GM12878 (cell line): ENCODE data around the gene AOC3. TPM values are rescaled to one million over a fixed set of nuclear protein-coding genes. Genes with fewer than 3 reads are reported as not detected.

Experiments used
- ATAC-seq: fragments of 200-7000 bp; cut with Tn5 transposase; 3 replicates; pipeline ENCODE4 v1.9.1; 2020; ENCODE audit warnings: mild to moderate bottlenecking, moderate library complexity
- BruUV-seq: library from RNA; stranded (reverse); fragments of 400-500 nt; replicated peaks from 2 replicates; lab custom pipeline; 2021; lab: Mats Ljungman, UMichigan
- CTCF ChIA-PET: fragments of 300-600 bp; sonication (Branson Sonifier 250); formaldehyde crosslinking; extraction: SDS; loops from one replicate; lab custom pipeline; 2021; ENCODE audit warnings: inconsistent platforms; lab: Yijun Ruan, JAX
- POLR2A ChIA-PET: fragments of 350-600 bp; formaldehyde crosslinking; extraction: SDS; loops from one replicate; lab custom pipeline; 2021; ENCODE audit warnings: inconsistent platforms; lab: Charles Lee
- RAD21 ChIA-PET: fragments of 300-600 bp; sonication (Branson Sonifier 250); formaldehyde crosslinking; loops from one replicate; lab custom pipeline; 2023; ENCODE audit warnings: antibody characterized with exemption; ENCODE audit not compliant: unreplicated experiment; lab: Charles Lee
- SMC1A ChIA-PET: fragments of 300-600 bp; sonication (Branson Sonifier 250); formaldehyde crosslinking; loops from one replicate; lab custom pipeline; 2023; ENCODE audit not compliant: unreplicated experiment, uncharacterized antibody; lab: Charles Lee
- DNase-seq: peaks from one replicate; pipeline ENCODE4 v3.0.0-alpha.2; 2011; ENCODE audit warnings: low read depth, low spot score
- FAIRE-seq: peaks from 3 replicates; lab custom pipeline; 2011; peaks lifted over from hg19 to GRCh38; lab: Jason Lieb, UNC
- H2AFZ ChIP-seq: 2 replicates; pipeline ENCODE4 v1.6.0; 2011; ENCODE audit warnings: low read depth, low read length, control low read depth; ENCODE audit not compliant: control insufficient read depth
- H3K27ac ChIP-seq: 2 replicates; pipeline ENCODE4 v1.5.1; 2011; ENCODE audit warnings: control low read depth; ENCODE audit not compliant: control insufficient read depth, insufficient read depth
- H3K27me3 ChIP-seq, 2 experiments: replicated peaks in 1 of 2; 2 replicates each; pipeline versions ENCODE4 v1.6.0 to v1.6.1; 2011; ENCODE audit warnings: low read length in 1 of 2; ENCODE audit not compliant: control insufficient read depth in 2 of 2, insufficient read depth in 2 of 2
- H3K36me3 ChIP-seq, 2 experiments: 2 replicates each; pipeline ENCODE4 v1.5.1; 2011; ENCODE audit warnings: low read length in 1 of 2; ENCODE audit not compliant: control insufficient read depth in 2 of 2, insufficient read depth in 2 of 2
- H3K4me1 ChIP-seq: 2 replicates; pipeline ENCODE4 v1.6.1; 2011; ENCODE audit warnings: mild to moderate bottlenecking, low read length, moderate library complexity, mixed read lengths; ENCODE audit not compliant: control insufficient read depth, insufficient read depth
- H3K4me2 ChIP-seq: 2 replicates; pipeline ENCODE4 v1.6.0; 2011; ENCODE audit warnings: control low read depth; ENCODE audit not compliant: control insufficient read depth, insufficient read depth
- H3K4me3 ChIP-seq: fragments of 200-600 bp; sonication (generic); 2 replicates; pipeline ENCODE4 v1.5.1; 2016
- H3K79me2 ChIP-seq: 2 replicates; pipeline ENCODE4 v1.6.0; 2011; ENCODE audit warnings: low read length; ENCODE audit not compliant: control insufficient read depth, insufficient read depth
- H3K9ac ChIP-seq: 2 replicates; pipeline ENCODE4 v1.8.0; 2011; ENCODE audit warnings: low read length, control low read depth, mixed read lengths; ENCODE audit not compliant: control insufficient read depth, insufficient read depth
- H3K9me3 ChIP-seq: replicated peaks from 3 replicates; pipeline ENCODE4 v1.5.1; 2011; ENCODE audit warnings: mild to moderate bottlenecking, low read length; ENCODE audit not compliant: control insufficient read depth, insufficient read depth
- H4K20me1 ChIP-seq: 2 replicates; pipeline ENCODE4 v1.6.0; 2011; ENCODE audit not compliant: control insufficient read depth, insufficient read depth
- JUND ChIP-seq: IDR thresholded peaks from 2 replicates; pipeline ENCODE4 v1.6.1; 2012; ENCODE audit warnings: low read depth, mild to moderate bottlenecking, low read length, improper control_type of control experiment, moderate library complexity
- RAD21 ChIP-seq: IDR thresholded peaks from 2 replicates; pipeline ENCODE4 v1.6.1; 2011; ENCODE audit warnings: mild to moderate bottlenecking, low read depth, low read length, moderate library complexity; ENCODE audit not compliant: insufficient read depth
- RFX5 ChIP-seq: IDR thresholded peaks from 2 replicates; pipeline ENCODE4 v1.6.1; 2011; ENCODE audit warnings: low read depth, low read length, improper control_type of control experiment
- WGBS: methylation state at CpG from one replicate; pipeline ENCODE4 v1.1.6; 2016; ENCODE audit warnings: low lambda C conversion rate; ENCODE audit not compliant: insufficient replicate concordance, insufficient coverage; ENCODE audit errors: missing lambda C conversion rate; 5-methylcytosine and 5-hydroxymethylcytosine counted together
- in situ Hi-C: fragments of 300-500 bp; cut with MboI; formaldehyde crosslinking; loops from 9 replicates; pipeline ENCODE4 v1.14.3; 2018; ENCODE audit warnings: mixed read lengths
- intact Hi-C: fragments of 100-400 bp; cut with micrococcal nuclease; formaldehyde crosslinking; loops from one replicate; pipeline ENCODE4 v1.14.2; 2022; ENCODE audit not compliant: unreplicated experiment
- polyA plus RNA-seq, 11 experiments: library from polyadenylated mRNA; depleted of rRNA in 4 of 11; unstranded in 6 of 11; stranded (reverse) in 5 of 11; fragments of >200 nt; fragmentation: Nextera tagmentation in 4 of 11; fragmentation: Illumina TruSeq in 1 of 11; extraction: Ambion mirVana in 4 of 11; extraction: Trizol in 1 of 11; gene quantifications; 1 replicate in 1 of 11; 2 replicates in 10 of 11; pipeline versions ENCODE4 v1.2.1 to v1.2.3, GENCODE V29; 2011 to 2016; ENCODE audit warnings: inconsistent platforms in 2 of 11, missing spikeins in 2 of 11, low read depth in 1 of 11
- total RNA-seq, 4 experiments: library from RNA; depleted of rRNA in 3 of 4; stranded (reverse); fragments of >200 nt in 3 of 4; fragmentation: Illumina TruSeq in 1 of 4; extraction: Trizol in 1 of 4; gene quantifications; 2 replicates each; pipeline versions ENCODE4 v1.2.1 to v1.2.3, GENCODE V29; 2013 to 2021
- TF ChIP-seq, protein P1 (sequence below): IDR thresholded peaks from 2 replicates; pipeline ENCODE4 v1.6.1; 2012; ENCODE audit warnings: mild to moderate bottlenecking, low read depth, low read length

The AOC3 gene
- total and polyA plus RNA-seq, 10 of the 15 experiments (the other 5 are each of a cell fraction or from before 2014, with no cell fraction given), result 0.02 to 0.91 (median 0.34) TPM; not detected in 2

DNA sequence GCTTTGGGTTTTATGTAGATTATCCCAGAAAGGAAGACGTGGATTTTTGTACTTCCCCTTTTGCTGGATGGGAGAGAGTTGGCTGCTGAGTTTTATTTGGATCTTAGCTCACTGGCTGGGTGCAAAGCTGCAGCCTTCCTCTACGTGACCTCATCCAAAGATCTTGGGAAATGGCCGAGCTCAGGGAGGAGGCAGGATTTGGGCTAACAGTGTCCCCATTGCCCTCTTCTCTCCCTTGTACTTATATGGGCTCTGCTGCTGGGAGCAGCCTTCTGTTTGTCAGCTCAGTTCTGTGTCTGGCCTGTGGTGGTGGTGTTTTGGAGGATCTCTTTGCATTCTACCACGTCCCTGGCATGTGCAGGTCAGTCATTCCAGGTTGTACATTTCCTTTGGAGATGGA lies 2.0 kb downstream of the AOC3 start:
- Histone ChIP-seq H3K36me3 (no peaks in the 10 kb centered on the region), H3K4me3 (no peak overlapping the region), H4K20me1 (no peaks in the 10 kb centered on the region), H3K27ac (no peak overlapping the region), H3K4me1 (no peaks in the 10 kb centered on the region), H3K27me3 (no peaks in the 10 kb centered on the region), H3K9me3 (no peaks in the 10 kb centered on the region), H2AFZ (no peak overlapping the region)
- DNase-seq (no peak), FAIRE-seq (peak; percentile 13)
- CTCF ChIA-PET, result interaction anchor here (0.6 kb wide), 1 partner anchor 75 kb away, joined by 3 read pairs; no protein-coding TSS in a partner anchor
- BruUV-seq, result no TSS peak
- RAD21 ChIA-PET, result no interaction called here
- 0% methylated on average over 4 of the region's 4 CpGs for whole genome bisulfite sequencing
- SMC1A ChIA-PET, result no interaction called here
- POLR2A ChIA-PET, result interaction anchor here (1.2 kb wide), 1 partner anchor 18 kb away, joined by 3 read pairs; no protein-coding TSS in a partner anchor
- in situ Hi-C loops, result no loop called here
- TF ChIP-seq, protein P1, sequence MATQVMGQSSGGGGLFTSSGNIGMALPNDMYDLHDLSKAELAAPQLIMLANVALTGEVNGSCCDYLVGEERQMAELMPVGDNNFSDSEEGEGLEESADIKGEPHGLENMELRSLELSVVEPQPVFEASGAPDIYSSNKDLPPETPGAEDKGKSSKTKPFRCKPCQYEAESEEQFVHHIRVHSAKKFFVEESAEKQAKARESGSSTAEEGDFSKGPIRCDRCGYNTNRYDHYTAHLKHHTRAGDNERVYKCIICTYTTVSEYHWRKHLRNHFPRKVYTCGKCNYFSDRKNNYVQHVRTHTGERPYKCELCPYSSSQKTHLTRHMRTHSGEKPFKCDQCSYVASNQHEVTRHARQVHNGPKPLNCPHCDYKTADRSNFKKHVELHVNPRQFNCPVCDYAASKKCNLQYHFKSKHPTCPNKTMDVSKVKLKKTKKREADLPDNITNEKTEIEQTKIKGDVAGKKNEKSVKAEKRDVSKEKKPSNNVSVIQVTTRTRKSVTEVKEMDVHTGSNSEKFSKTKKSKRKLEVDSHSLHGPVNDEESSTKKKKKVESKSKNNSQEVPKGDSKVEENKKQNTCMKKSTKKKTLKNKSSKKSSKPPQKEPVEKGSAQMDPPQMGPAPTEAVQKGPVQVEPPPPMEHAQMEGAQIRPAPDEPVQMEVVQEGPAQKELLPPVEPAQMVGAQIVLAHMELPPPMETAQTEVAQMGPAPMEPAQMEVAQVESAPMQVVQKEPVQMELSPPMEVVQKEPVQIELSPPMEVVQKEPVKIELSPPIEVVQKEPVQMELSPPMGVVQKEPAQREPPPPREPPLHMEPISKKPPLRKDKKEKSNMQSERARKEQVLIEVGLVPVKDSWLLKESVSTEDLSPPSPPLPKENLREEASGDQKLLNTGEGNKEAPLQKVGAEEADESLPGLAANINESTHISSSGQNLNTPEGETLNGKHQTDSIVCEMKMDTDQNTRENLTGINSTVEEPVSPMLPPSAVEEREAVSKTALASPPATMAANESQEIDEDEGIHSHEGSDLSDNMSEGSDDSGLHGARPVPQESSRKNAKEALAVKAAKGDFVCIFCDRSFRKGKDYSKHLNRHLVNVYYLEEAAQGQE, result no peak
- TF ChIP-seq JUND, result no peak
- TF ChIP-seq RFX5, result no peak
- no peak for TF ChIP-seq RAD21
- TF ChIP-seq, all 136 proteins: peak for 0
- Histone ChIP-seq H3K79me2 (no peaks in the 10 kb centered on the region), H3K4me2 (no peak overlapping the region), H3K9ac (no peak overlapping the region)
- no peak for ATAC-seq
- intact Hi-C loops, result no loop called here
